Neuronal stem cell (in vitro differentiated cells): ENCODE results near the gene U2AF1.
"Not testable (repeated sequence)": the region's sequence is repeated elsewhere in the genome, so short reads cannot be mapped to it uniquely, and the experiment has no call there.

Source experiments
- DNase-seq: peaks from one replicate; pipeline ENCODE4 v3.0.0-alpha.2; 2013; ENCODE audit warnings: low spot score
- H2AFZ ChIP-seq: one replicate; pipeline ENCODE4 v1.6.1; 2013; ENCODE audit warnings: mild to moderate bottlenecking, low read length, inconsistent platforms
- H2AK5ac ChIP-seq: 2 replicates; pipeline ENCODE4 v1.6.1; 2013; ENCODE audit warnings: low read depth, mild to moderate bottlenecking, inconsistent platforms, low read length, moderate library complexity, mixed read lengths
- H2BK120ac ChIP-seq: 2 replicates; pipeline ENCODE4 v1.6.1; 2013; ENCODE audit warnings: low read depth, mild to moderate bottlenecking, inconsistent platforms, low read length, moderate library complexity, mixed read lengths
- H2BK12ac ChIP-seq: one replicate; pipeline ENCODE4 v1.6.1; 2013; ENCODE audit warnings: low read length, inconsistent platforms
- H2BK15ac ChIP-seq: 2 replicates; pipeline ENCODE4 v1.6.1; 2013; ENCODE audit warnings: mild to moderate bottlenecking, low read length, inconsistent platforms, mixed read lengths
- H2BK5ac ChIP-seq: one replicate; pipeline ENCODE4 v1.6.1; 2013; ENCODE audit warnings: inconsistent platforms, mild to moderate bottlenecking, low read length, moderate library complexity
- H3K14ac ChIP-seq: one replicate; pipeline ENCODE4 v1.6.1; 2013; ENCODE audit warnings: low read length, inconsistent platforms
- H3K18ac ChIP-seq: 2 replicates; pipeline ENCODE4 v1.6.1; 2013; ENCODE audit warnings: low read length, inconsistent platforms
- H3K23ac ChIP-seq: 2 replicates; pipeline ENCODE4 v1.6.1; 2013; ENCODE audit warnings: low read depth, mild to moderate bottlenecking, mixed read lengths, low read length, inconsistent platforms; ENCODE audit not compliant: poor library complexity
- H3K27ac ChIP-seq: replicated peaks from 3 replicates; pipeline ENCODE4 v1.5.1; 2013; ENCODE audit warnings: low read length, inconsistent platforms
- H3K27me3 ChIP-seq, 3 experiments: 2 replicates each; pipeline ENCODE4 v1.6.1; 2013; ENCODE audit warnings: low read length in 3 of 3, mild to moderate bottlenecking in 2 of 3, inconsistent platforms in 1 of 3, low read depth in 1 of 3, mixed read lengths in 1 of 3, moderate library complexity in 1 of 3; ENCODE audit not compliant: control insufficient read depth in 3 of 3, insufficient read depth in 3 of 3
- H3K36me3 ChIP-seq, 2 donors: replicated peaks in 1 of 2; 2 replicates each; pipeline ENCODE4 v1.6.1; 2013; ENCODE audit warnings: low read length in 2 of 2; ENCODE audit not compliant: control insufficient read depth in 2 of 2, insufficient read depth in 2 of 2
- H3K4ac ChIP-seq: 2 replicates; pipeline ENCODE4 v1.6.1; 2013; ENCODE audit warnings: inconsistent platforms, mild to moderate bottlenecking, low read length, moderate library complexity
- H3K4me1 ChIP-seq, 2 donors: 1 replicate in 1 of 2; 2 replicates in 1 of 2; pipeline ENCODE4 v1.6.1; 2013; ENCODE audit warnings: low read length in 2 of 2, low read depth in 1 of 2; ENCODE audit not compliant: control insufficient read depth in 2 of 2, insufficient read depth in 1 of 2
- H3K4me2 ChIP-seq: one replicate; pipeline ENCODE4 v1.6.1; 2013; ENCODE audit warnings: mild to moderate bottlenecking, low read length, inconsistent platforms; ENCODE audit not compliant: insufficient read depth, poor library complexity, severe bottlenecking
- H3K4me3 ChIP-seq, 2 donors: 2 replicates each; pipeline ENCODE4 v1.5.1; 2013; ENCODE audit warnings: low read length in 2 of 2, mild to moderate bottlenecking in 2 of 2, inconsistent platforms in 1 of 2, moderate library complexity in 1 of 2
- H3K79me1 ChIP-seq: one replicate; pipeline ENCODE4 v1.6.1; 2013; ENCODE audit warnings: low read depth, mild to moderate bottlenecking, inconsistent platforms, low read length, moderate library complexity
- H3K9ac ChIP-seq: one replicate; pipeline ENCODE4 v1.6.1; 2013; ENCODE audit warnings: mild to moderate bottlenecking, low read depth, low read length, inconsistent platforms; ENCODE audit not compliant: poor library complexity
- H3K9me3 ChIP-seq, 2 donors: replicated peaks in 1 of 2; 2 replicates each; pipeline versions ENCODE3 to v1.6.1; 2013; ENCODE audit warnings: low read length in 2 of 2, mild to moderate bottlenecking in 2 of 2, inconsistent platforms in 1 of 2, low read depth in 1 of 2, mixed read lengths in 1 of 2, moderate library complexity in 1 of 2; ENCODE audit not compliant: control insufficient read depth in 2 of 2, insufficient read depth in 1 of 2
- H4K8ac ChIP-seq: one replicate; pipeline ENCODE4 v1.6.1; 2013; ENCODE audit warnings: low read depth, mild to moderate bottlenecking, inconsistent platforms, low read length, moderate library complexity
- H4K91ac ChIP-seq: one replicate; pipeline ENCODE4 v1.6.1; 2013; ENCODE audit warnings: low read length, low read depth, mild to moderate bottlenecking, inconsistent platforms; ENCODE audit not compliant: poor library complexity
- WGBS, 2 donors: extraction: QIAGEN DNeasy Blood & Tissue Kit; methylation state at CpG; one replicate each; pipeline ENCODE4 v1.1.7; 2013; ENCODE audit warnings: missing lambda C conversion rate in 2 of 2, mixed read lengths in 1 of 2; ENCODE audit not compliant: insufficient read length in 2 of 2, insufficient replicate concordance in 1 of 2; ENCODE audit errors: extremely low coverage in 2 of 2; 5-methylcytosine and 5-hydroxymethylcytosine counted together

The U2AF1 gene

DNA sequence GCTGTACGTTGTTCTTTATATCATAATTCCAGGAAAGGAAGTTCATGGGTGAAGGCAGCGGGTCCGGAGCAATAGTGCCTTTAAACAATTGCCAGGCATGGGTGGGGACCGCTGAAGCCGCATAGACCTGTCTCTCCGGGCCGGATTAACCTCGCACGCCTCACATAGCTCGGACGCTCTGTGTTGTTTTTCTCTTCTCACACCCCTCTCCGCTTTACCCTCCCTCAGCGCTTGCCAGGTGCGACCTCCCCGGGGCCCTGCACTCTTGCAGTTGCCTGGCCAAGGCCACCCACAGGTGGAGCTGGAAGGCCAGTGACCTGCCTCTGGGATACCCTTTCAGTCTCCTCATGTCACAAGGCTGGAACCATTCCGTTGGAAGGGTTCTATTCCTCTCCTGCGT, 807 bp upstream of the U2AF1 start:
- H2AFZ ChIP-seq, H3K4me2 ChIP-seq, DNase-seq, H3K9ac ChIP-seq, H2BK12ac ChIP-seq, H3K14ac ChIP-seq, H3K4me1 ChIP-seq, H3K36me3 ChIP-seq, H2AK5ac ChIP-seq, H4K8ac ChIP-seq, H3K9me3 ChIP-seq, H3K23ac ChIP-seq, H3K27ac ChIP-seq, H3K18ac ChIP-seq, H2BK5ac ChIP-seq, H3K27me3 ChIP-seq, H3K79me1 ChIP-seq, H2BK15ac ChIP-seq, H4K91ac ChIP-seq, H3K4ac ChIP-seq, H3K4me3 ChIP-seq, H2BK120ac ChIP-seq: not testable (repeated sequence)
- no CpG with 5 or more reads among the region's 17 CpGs for WGBS, 2 donors

DNA sequence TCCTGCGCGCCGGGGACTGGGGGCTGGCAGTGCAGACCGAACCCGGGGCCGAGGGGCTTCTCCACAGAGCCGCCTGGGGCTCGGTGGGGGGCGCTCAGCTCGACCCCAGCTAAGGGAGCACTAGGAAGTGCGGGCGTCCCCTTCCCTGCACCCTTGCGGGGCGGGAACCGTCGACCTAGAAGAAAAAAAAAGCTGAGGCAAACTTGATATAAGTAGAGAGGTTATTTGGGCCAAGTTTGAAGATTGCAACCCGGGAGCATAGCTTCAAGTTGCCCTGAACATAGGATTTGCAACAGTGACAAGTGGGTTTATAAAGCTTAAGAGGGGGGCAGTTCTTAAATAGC, 396 bp upstream of the U2AF1 start:
- H2BK12ac ChIP-seq, H3K36me3 ChIP-seq, H2BK15ac ChIP-seq, H4K8ac ChIP-seq, H3K27ac ChIP-seq, H3K4me3 ChIP-seq, H3K14ac ChIP-seq, H4K91ac ChIP-seq, H3K4me2 ChIP-seq, H3K9ac ChIP-seq, H2BK120ac ChIP-seq, H3K18ac ChIP-seq, H3K4ac ChIP-seq, H3K4me1 ChIP-seq, H3K9me3 ChIP-seq, H3K79me1 ChIP-seq, H2BK5ac ChIP-seq, H3K27me3 ChIP-seq, DNase-seq, H2AK5ac ChIP-seq, H3K23ac ChIP-seq, H2AFZ ChIP-seq: not testable (repeated sequence)
- WGBS, 2 donors: no CpG with 5 or more reads among the region's 17 CpGs

DNA sequence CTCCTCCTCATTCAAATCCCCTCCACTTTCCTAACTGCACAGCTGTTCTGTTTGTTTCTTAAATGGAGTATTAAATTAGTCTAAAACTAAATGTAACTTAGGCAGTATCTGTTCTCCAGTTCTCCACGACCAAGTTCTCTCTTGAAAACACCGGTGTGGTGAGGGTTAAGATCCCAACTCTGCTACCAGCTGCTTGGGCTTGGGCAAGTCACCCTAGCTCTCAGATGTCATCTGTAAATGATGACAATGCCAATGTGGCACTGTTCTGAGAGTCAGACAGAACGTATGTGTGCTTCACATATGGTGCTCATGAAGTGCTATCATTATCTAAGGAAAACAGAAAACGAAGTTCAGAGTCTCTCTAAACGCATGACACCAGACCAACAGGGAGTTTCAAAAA, 2.7 kb downstream of the U2AF1 start:
- not testable (repeated sequence) for H3K36me3 ChIP-seq, H3K9me3 ChIP-seq, H3K4me3 ChIP-seq, H3K9ac ChIP-seq, H4K91ac ChIP-seq, H2AFZ ChIP-seq, H3K23ac ChIP-seq, H3K27ac ChIP-seq, H3K4ac ChIP-seq, DNase-seq, H3K27me3 ChIP-seq, H3K18ac ChIP-seq, H2BK15ac ChIP-seq, H4K8ac ChIP-seq, H3K4me1 ChIP-seq, H3K79me1 ChIP-seq, H2BK120ac ChIP-seq, H2BK5ac ChIP-seq, H2AK5ac ChIP-seq, H3K4me2 ChIP-seq, H3K14ac ChIP-seq, H2BK12ac ChIP-seq
- WGBS, 2 donors: no CpG with 5 or more reads among the region's 5 CpGs

DNA sequence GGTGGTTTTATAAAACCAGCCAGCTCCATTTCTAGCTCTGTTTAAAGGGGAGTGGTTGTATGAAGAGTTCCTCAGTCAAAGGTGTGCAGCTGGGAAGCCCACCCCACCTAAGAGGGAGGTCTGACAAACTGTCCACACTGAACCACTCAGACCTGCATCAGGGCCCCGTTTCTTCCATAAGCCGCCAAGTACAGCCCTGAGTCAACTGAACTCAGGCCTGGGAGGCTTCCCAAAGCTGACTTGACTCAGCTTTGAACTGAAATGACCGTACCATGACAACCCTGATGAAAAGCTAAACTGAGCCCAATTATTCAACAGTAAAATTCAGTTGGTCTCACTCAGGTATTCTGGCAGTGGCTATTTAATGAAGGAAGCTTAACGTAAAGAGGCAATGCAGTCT, 5.1 kb downstream of the U2AF1 start:
- H2AK5ac ChIP-seq, H3K9ac ChIP-seq, H3K18ac ChIP-seq, H3K9me3 ChIP-seq, H4K8ac ChIP-seq, DNase-seq, H4K91ac ChIP-seq, H3K4me1 ChIP-seq, H3K4ac ChIP-seq, H3K79me1 ChIP-seq, H2BK120ac ChIP-seq, H2BK5ac ChIP-seq, H3K4me2 ChIP-seq, H2AFZ ChIP-seq, H2BK15ac ChIP-seq, H3K27ac ChIP-seq, H3K36me3 ChIP-seq, H3K14ac ChIP-seq, H3K4me3 ChIP-seq, H3K27me3 ChIP-seq, H3K23ac ChIP-seq, H2BK12ac ChIP-seq: not testable (repeated sequence)
- no CpG with 5 or more reads among the region's 4 CpGs for WGBS, 2 donors
